ENCODE measurements around the gene CAMTA2. TPM values are rescaled to one million over a fixed set of nuclear protein-coding genes. Genes with fewer than 3 reads are reported as not detected.
A peak's percentile ranks its signal among the peaks of the same experiment; 100 is the strongest.

The CAMTA2 gene
- total and polyA plus RNA-seq, 9 of the 15 experiments (the other 6 are each of a cell fraction or from before 2014, with no cell fraction given) = 0.24 to 25.1 (median 6.3) TPM

DNA sequence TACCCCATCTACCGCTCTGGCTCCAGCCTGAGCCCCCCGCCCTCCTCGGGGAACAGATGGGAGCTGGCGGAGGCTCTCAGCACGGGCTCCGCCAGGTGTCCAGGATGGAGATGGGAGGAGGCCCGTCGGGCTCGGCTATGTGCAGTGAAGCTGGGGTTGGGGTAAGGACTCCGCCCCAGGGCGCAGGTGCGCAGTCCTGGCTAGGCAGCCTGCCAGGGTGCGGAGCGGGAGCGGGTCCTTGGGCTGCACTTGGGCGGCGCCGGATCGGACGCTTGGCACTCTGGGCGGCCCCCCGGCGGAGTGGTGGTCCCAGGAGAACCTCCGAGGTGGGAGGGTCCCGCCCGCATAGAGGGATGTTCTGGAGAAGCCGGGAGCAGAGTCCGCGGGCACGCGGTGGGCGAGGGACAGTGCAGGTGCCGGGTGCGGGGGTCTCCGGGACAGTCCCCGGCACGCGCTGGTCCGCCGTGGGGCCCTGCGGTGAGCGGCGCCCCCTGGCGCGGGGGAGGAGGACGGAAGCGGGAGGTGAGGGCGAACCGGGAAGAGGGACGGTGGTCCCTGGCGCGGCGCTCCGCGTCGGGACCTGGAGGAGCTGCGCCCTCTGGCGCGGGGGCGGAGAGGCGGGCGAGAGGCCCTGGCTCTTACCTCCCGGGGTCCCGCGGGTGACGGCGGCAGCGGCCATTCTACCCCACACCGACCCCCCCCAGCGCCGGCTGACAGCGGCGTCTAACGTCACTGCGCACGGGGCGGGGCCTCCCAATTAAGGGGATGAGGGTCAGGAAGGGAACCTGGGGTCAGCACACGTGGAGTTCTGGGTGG is at the start of gene CAMTA2 (continued):
- TF ChIP-seq SAFB (IDR thresholded peaks at IDR 0.05; ENCODE audit: borderline replicate concordance, low read depth, low read length) (peak; percentile 66), HNRNPL (IDR thresholded peaks at IDR 0.05; ENCODE audit: low read depth, low read length) (peak; percentile 86), NCOA6 (IDR thresholded peaks at IDR 0.05) (peak; percentile 54; the same call in 1 of the 2 replicates), CCNT2 (IDR thresholded peaks at IDR 0.05; ENCODE audit: borderline replicate concordance, extremely low read depth, insufficient read length, low read depth, low read length) (peak; percentile 79), TOE1 (IDR thresholded peaks at IDR 0.05; ENCODE audit: borderline replicate concordance) (0 out of 2 replicates have a peak, but pooled peaks have one; percentile 24), TOE1 (CRISPR knock-in tag; IDR thresholded peaks at IDR 0.05; ENCODE audit: borderline replicate concordance, low read depth) (no peak), HMGN3 (IDR thresholded peaks at IDR 0.05; ENCODE audit: borderline replicate concordance, extremely low read depth, insufficient read length, low read depth, low read length) (peak; percentile 88), EP400 (IDR thresholded peaks at IDR 0.05) (peak; percentile 91), ATF7 (IDR thresholded peaks at IDR 0.05) (peak; percentile 89), PHF20 (IDR thresholded peaks at IDR 0.05; ENCODE audit: partially characterized antibody) (peak; percentile 87), MAZ (CRISPR knock-in tag; conservative IDR thresholded peaks at IDR 0.05 in 1 of 2, IDR thresholded peaks at IDR 0.05 in 1 of 2) (peak; percentile 82 to 92; a peak in 3 of 4 replicates), NR3C1 (CRISPR knock-in tag; IDR thresholded peaks at IDR 0.05) (no peak), SP2 (IDR thresholded peaks at IDR 0.05; ENCODE audit: extremely low read depth, low read depth, low read length, poor library complexity, severe bottlenecking) (peak; percentile 57), GTF2B (IDR thresholded peaks at IDR 0.05; ENCODE audit: extremely low read depth, insufficient read length) (no peak), SPI1 (IDR thresholded peaks at IDR 0.05; ENCODE audit: borderline replicate concordance, low read depth, low read length) (no peak), FOXK1 (CRISPR knock-in tag; IDR thresholded peaks at IDR 0.05; ENCODE audit: borderline replicate concordance) (0 out of 2 replicates have a peak, but pooled peaks have one; percentile 17)
- TF ChIP-seq, protein P1, sequence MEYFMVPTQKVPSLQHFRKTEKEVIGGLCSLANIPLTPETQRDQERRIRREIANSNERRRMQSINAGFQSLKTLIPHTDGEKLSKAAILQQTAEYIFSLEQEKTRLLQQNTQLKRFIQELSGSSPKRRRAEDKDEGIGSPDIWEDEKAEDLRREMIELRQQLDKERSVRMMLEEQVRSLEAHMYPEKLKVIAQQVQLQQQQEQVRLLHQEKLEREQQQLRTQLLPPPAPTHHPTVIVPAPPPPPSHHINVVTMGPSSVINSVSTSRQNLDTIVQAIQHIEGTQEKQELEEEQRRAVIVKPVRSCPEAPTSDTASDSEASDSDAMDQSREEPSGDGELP (CRISPR knock-in tag; IDR thresholded peaks at IDR 0.05; ENCODE audit: borderline replicate concordance) = peak; percentile 87; the same call in 1 of the 2 replicates
- TF ChIP-seq, protein P2, sequence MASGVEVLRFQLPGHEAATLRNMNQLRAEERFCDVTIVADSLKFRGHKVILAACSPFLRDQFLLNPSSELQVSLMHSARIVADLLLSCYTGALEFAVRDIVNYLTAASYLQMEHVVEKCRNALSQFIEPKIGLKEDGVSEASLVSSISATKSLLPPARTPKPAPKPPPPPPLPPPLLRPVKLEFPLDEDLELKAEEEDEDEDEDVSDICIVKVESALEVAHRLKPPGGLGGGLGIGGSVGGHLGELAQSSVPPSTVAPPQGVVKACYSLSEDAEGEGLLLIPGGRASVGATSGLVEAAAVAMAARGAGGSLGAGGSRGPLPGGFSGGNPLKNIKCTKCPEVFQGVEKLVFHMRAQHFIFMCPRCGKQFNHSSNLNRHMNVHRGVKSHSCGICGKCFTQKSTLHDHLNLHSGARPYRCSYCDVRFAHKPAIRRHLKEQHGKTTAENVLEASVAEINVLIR (CRISPR knock-in tag; IDR thresholded peaks at IDR 0.05) = peak; percentile 70
- TF ChIP-seq, protein P3, sequence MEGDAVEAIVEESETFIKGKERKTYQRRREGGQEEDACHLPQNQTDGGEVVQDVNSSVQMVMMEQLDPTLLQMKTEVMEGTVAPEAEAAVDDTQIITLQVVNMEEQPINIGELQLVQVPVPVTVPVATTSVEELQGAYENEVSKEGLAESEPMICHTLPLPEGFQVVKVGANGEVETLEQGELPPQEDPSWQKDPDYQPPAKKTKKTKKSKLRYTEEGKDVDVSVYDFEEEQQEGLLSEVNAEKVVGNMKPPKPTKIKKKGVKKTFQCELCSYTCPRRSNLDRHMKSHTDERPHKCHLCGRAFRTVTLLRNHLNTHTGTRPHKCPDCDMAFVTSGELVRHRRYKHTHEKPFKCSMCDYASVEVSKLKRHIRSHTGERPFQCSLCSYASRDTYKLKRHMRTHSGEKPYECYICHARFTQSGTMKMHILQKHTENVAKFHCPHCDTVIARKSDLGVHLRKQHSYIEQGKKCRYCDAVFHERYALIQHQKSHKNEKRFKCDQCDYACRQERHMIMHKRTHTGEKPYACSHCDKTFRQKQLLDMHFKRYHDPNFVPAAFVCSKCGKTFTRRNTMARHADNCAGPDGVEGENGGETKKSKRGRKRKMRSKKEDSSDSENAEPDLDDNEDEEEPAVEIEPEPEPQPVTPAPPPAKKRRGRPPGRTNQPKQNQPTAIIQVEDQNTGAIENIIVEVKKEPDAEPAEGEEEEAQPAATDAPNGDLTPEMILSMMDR (IDR thresholded peaks at IDR 0.05 in 2 of 3, conservative IDR thresholded peaks at IDR 0.05 in 1 of 3; ENCODE audit: insufficient read depth in 2 of 3, low read depth in 1 of 3, low read length in 3 of 3) = peak; percentile 61 to 74 (median 65)
- TF ChIP-seq, protein P4, sequence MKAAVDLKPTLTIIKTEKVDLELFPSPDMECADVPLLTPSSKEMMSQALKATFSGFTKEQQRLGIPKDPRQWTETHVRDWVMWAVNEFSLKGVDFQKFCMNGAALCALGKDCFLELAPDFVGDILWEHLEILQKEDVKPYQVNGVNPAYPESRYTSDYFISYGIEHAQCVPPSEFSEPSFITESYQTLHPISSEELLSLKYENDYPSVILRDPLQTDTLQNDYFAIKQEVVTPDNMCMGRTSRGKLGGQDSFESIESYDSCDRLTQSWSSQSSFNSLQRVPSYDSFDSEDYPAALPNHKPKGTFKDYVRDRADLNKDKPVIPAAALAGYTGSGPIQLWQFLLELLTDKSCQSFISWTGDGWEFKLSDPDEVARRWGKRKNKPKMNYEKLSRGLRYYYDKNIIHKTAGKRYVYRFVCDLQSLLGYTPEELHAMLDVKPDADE (conservative IDR thresholded peaks at IDR 0.05; ENCODE audit: control insufficient read depth, low read depth, low read length) = peak; percentile 64
